Measurements from ENCODE around the gene ALAD.

ALAD gene

GRCh38 chr9:113416149-113416721 lies 15.2 kb upstream of the ALAD start:
- Histone ChIP-seq H3K36me3 (ENCODE audit: low read length) (no peaks in the 10 kb centered on the region), H3K79me2 (ENCODE audit: insufficient read depth, low read length) (no peaks in the 10 kb centered on the region), H4K20me1 (ENCODE audit: low read depth, low read length) (no peaks in the 10 kb centered on the region), H2AFZ (ENCODE audit: low read depth, low read length, severe bottlenecking) (peak overlapping the region; percentile 17), H3F3A (ENCODE audit: insufficient read depth) (no peaks in the 10 kb centered on the region), H3K9me2 (replicated peaks; ENCODE audit: insufficient read depth, low read length) (no peaks in the 10 kb centered on the region), H3K9ac (ENCODE audit: low read length) (no peak overlapping the region), H3K9me3 (ENCODE audit: insufficient read depth, low read length) (no peaks in the 10 kb centered on the region), H3K4me3 (ENCODE audit: insufficient read depth, low read length, poor library complexity, severe bottlenecking) (no peak overlapping the region), H3K27me3 (ENCODE audit: low read length) (no peaks in the 10 kb centered on the region), H3K27ac (ENCODE audit: low read depth, low read length) (peak overlapping the region; percentile 9; the same call in 1 of the 2 replicates), H3K4me2 (ENCODE audit: low read depth, low read length, poor library complexity, severe bottlenecking) (peak overlapping the region; percentile 25)
- no peak for TF ChIP-seq CTCF (IDR thresholded peaks at IDR 0.05; ENCODE audit: insufficient read depth, low read length, poor library complexity, severe bottlenecking)
- no peak for TF ChIP-seq EZH2phosphoT487 (conservative IDR thresholded peaks at IDR 0.05; ENCODE audit: low read length)

- Histone ChIP-seq H3K4me2 (ENCODE audit: low read depth, low read length, poor library complexity, severe bottlenecking) (peak within 1 kb of the TSS; percentile 73), H3K79me2 (ENCODE audit: insufficient read depth, low read length) (peaks cover 28% of the 10 kb centered on the region), H2AFZ (ENCODE audit: low read depth, low read length, severe bottlenecking) (peak within 1 kb of the TSS; percentile 56), H3K9me3 (ENCODE audit: insufficient read depth, low read length) (no peaks in the 10 kb centered on the region), H3K9ac (ENCODE audit: low read length) (peak within 1 kb of the TSS; percentile 87), H4K20me1 (ENCODE audit: low read depth, low read length) (no peaks in the 10 kb centered on the region), H3K27ac (ENCODE audit: low read depth, low read length) (peak within 1 kb of the TSS; percentile 92), H3K4me3 (ENCODE audit: insufficient read depth, low read length, poor library complexity, severe bottlenecking) (peak within 1 kb of the TSS; percentile 88), H3K36me3 (ENCODE audit: low read length) (peaks cover 9% of the 10 kb centered on the region; the same call in 1 of the 2 replicates), H3F3A (ENCODE audit: insufficient read depth) (peaks cover 19% of the 10 kb centered on the region), H3K27me3 (ENCODE audit: low read length) (no peaks in the 10 kb centered on the region), H3K9me2 (replicated peaks; ENCODE audit: insufficient read depth, low read length) (no peaks in the 10 kb centered on the region)
- TF ChIP-seq CTCF (IDR thresholded peaks at IDR 0.05; ENCODE audit: insufficient read depth, low read length, poor library complexity, severe bottlenecking) (no peak), EZH2phosphoT487 (conservative IDR thresholded peaks at IDR 0.05; ENCODE audit: low read length) (no peak)
These were observed 9.3 kb upstream of the ALAD start, which contains the start of the genes C9orf43 and POLE3 for GRCh38 chr9:113410207-113410864. Gene C9orf43, plus strand, starts transcription at chr9:113410747. Its CDS starts 2,747 bp downstream, at chr9:113413494. Gene POLE3, minus strand, starts transcription at chr9:113410675. Its CDS starts 382 bp downstream, at chr9:113410293.

- Histone ChIP-seq H3K9me2 (replicated peaks; ENCODE audit: insufficient read depth, low read length) (no peaks in the 10 kb centered on the region), H3K9ac (ENCODE audit: low read length) (peak overlapping the region; percentile 87), H3K27me3 (ENCODE audit: low read length) (no peaks in the 10 kb centered on the region), H3K9me3 (ENCODE audit: insufficient read depth, low read length) (no peaks in the 10 kb centered on the region), H3K79me2 (ENCODE audit: insufficient read depth, low read length) (peaks cover 28% of the 10 kb centered on the region), H2AFZ (ENCODE audit: low read depth, low read length, severe bottlenecking) (peak overlapping the region; percentile 56), H3F3A (ENCODE audit: insufficient read depth) (peaks cover 19% of the 10 kb centered on the region), H3K27ac (ENCODE audit: low read depth, low read length) (peak overlapping the region; percentile 92), H4K20me1 (ENCODE audit: low read depth, low read length) (no peaks in the 10 kb centered on the region), H3K4me3 (ENCODE audit: insufficient read depth, low read length, poor library complexity, severe bottlenecking) (peak overlapping the region; percentile 88), H3K36me3 (ENCODE audit: low read length) (peaks cover 9% of the 10 kb centered on the region; the same call in 1 of the 2 replicates), H3K4me2 (ENCODE audit: low read depth, low read length, poor library complexity, severe bottlenecking) (peak overlapping the region; percentile 73)
- TF ChIP-seq CTCF (IDR thresholded peaks at IDR 0.05; ENCODE audit: insufficient read depth, low read length, poor library complexity, severe bottlenecking) (no peak), EZH2phosphoT487 (conservative IDR thresholded peaks at IDR 0.05; ENCODE audit: low read length) (no peak)
These were observed 8.8 kb upstream of the ALAD start for GRCh38 chr9:113409883-113410206.

Measured in SU-DHL-6 (cell line).